ENCODE results near the gene SLC25A21.

GRCh38 chr14:37019488-37019887 is 152.9 kb downstream of the SLC25A21 start:
- TF ChIP-seq POLR2A (IDR thresholded peaks at IDR 0.05): no peak
- TF ChIP-seq CTCF (IDR thresholded peaks at IDR 0.05): no peak

Data from stomach (tissue), 4 donors.